ENCODE results near the gene AMIGO3. TPM values are rescaled to one million over a fixed set of nuclear protein-coding genes. Genes with fewer than 3 reads are reported as not detected.
"Not testable (repeated sequence)": the region's sequence is repeated elsewhere in the genome, so short reads cannot be mapped to it uniquely, and the experiment has no call there.

Gene AMIGO3, protein sequence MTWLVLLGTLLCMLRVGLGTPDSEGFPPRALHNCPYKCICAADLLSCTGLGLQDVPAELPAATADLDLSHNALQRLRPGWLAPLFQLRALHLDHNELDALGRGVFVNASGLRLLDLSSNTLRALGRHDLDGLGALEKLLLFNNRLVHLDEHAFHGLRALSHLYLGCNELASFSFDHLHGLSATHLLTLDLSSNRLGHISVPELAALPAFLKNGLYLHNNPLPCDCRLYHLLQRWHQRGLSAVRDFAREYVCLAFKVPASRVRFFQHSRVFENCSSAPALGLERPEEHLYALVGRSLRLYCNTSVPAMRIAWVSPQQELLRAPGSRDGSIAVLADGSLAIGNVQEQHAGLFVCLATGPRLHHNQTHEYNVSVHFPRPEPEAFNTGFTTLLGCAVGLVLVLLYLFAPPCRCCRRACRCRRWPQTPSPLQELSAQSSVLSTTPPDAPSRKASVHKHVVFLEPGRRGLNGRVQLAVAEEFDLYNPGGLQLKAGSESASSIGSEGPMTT
- not detected for total RNA-seq

DNA sequence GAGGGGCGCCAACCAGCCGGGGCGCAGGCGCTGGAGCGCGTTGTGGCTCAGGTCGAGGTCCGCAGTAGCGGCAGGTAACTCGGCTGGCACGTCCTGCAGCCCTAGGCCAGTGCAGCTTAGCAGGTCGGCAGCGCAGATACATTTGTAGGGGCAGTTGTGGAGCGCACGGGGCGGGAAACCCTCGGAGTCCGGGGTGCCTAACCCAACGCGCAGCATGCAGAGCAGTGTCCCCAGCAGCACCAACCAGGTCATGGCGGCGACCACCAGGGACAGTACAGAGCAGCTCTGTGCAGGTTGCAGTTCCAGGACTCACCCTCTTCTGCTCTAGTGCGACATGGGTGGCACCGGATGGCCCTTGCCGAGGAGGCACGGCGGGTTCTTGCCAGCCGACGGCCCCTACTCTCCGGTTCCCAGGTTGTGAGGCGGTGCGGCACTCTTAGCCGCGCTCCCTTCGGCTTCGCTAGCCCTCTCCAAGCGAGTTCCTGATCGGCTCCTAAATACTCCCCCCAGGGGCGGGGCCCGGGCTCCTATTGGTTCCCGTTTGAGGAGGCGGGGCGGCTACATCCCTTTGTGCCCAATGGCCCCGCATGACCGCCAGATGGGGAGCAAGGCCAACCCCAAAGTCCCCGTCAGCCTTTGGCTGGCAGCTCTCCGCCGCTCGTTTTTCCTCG lies at the start of gene AMIGO3:
Gene AMIGO3 (minus strand): TSS at position 471 of the 671 bp plus-strand sequence. CDS start 219 bp downstream, at position 252.
- peak; percentile 53 to 75 for ATAC-seq
- Mint-ChIP-seq H3K36me3 (peaks cover 6% of the 10 kb centered on the region in 2 donors), H3K9me3 (no peaks in the 10 kb centered on the region), H3K27ac (peak within 1 kb of the TSS; percentile 84 to 100)
- DNase-seq (ENCODE audit: low spot score in 2 of 2): peak; percentile 86 to 93

DNA sequence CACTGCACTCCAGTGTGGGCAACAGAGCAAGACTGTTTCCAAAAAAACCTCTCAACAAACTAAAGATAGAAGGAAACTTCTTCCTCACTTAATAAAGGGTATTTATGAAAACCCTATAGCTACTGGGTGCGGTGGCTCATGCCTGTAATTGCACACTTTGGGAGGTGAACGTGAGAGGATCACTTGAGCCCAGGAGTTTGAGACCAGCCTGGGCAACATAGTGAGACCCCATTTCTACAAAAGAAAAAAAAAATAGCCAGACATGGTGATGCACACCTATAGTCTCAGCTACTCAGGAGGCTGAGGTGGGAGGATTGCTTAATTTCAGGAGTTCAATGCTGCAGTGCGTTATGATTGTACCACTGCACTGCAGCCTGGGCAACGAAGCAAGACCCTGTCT lies 44.5 kb upstream of the AMIGO3 start:
- H3K9me3 Mint-ChIP-seq: no peaks in the 10 kb centered on the region
- no peak overlapping the region for H3K27ac Mint-ChIP-seq
- H3K36me3 Mint-ChIP-seq: peaks cover 0 to 4% of the 10 kb centered on the region in 2 donors
- no peak for ATAC-seq
- DNase-seq (ENCODE audit: low spot score in 2 of 2): no peak

DNA sequence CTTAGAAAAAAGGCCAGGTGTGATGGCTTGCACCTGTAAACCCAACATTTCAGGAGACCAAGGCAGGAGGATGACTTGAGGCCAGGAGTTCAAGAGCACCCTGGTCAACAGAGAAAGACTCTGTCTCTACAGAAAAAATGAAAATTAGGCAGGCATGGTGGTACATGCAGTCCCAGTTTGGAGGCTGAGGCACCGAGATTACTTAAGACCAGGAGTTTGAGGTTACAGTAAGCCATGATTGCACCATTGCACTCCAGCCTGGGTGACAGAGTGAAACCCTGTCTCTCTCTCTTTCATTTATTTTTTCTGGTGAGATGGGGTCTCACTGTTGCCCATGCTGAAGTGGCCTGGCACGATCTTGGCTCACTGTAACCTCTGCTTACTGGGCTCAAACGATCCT lies 42.2 kb upstream of the AMIGO3 start:
- no peak for ATAC-seq
- no peaks in the 10 kb centered on the region for H3K9me3 Mint-ChIP-seq
- H3K36me3 Mint-ChIP-seq: no peaks in the 10 kb centered on the region
- no peak for DNase-seq (ENCODE audit: low spot score in 2 of 2)
- H3K27ac Mint-ChIP-seq: no peak overlapping the region

DNA sequence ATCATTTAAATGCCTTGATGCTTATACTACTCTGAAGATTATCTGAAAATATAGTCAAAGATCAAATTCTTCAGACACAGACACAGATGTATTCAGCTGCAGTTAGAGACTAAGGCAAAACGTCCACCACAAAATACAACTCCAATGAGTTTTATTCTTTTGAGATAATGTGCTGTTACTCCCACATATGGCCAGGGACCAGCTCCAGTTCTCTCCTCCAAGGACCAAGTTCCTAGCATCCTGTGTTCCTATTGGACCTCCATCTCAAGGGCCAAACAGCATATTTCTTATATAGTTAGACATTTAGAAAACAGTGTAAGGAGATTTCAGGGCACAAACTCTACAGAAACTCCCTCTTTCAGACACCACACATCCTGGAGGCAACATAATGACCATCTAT lies 39.7 kb upstream of the AMIGO3 start:
- no peak overlapping the region for H3K27ac Mint-ChIP-seq
- H3K36me3 Mint-ChIP-seq: no peaks in the 10 kb centered on the region
- ATAC-seq (no peak), DNase-seq (ENCODE audit: low spot score in 2 of 2) (no peak)
- no peaks in the 10 kb centered on the region for H3K9me3 Mint-ChIP-seq

DNA sequence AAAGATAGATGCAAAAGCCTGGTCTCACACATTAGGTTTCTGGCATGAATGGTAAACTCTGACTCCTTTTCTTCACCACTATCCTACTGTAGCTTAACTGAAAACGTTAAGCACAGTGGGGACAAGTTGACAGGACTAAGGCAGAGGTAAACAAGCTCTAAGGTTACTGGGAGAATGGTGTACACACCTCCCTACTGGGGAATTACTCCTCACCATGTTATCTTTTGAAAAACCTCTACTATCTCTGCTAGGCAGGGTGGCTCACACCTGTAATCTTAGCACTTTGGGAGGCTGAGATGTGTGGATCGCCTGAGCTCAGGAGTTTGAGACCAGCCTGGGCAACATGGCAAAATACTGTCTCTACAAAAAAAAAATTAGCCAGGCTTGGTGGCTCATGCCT lies 37.7 kb upstream of the AMIGO3 start:
- no peak overlapping the region for H3K27ac Mint-ChIP-seq
- ATAC-seq (no peak), DNase-seq (ENCODE audit: low spot score in 2 of 2) (no peak)
- H3K9me3 Mint-ChIP-seq: no peaks in the 10 kb centered on the region
- no peaks in the 10 kb centered on the region for H3K36me3 Mint-ChIP-seq

DNA sequence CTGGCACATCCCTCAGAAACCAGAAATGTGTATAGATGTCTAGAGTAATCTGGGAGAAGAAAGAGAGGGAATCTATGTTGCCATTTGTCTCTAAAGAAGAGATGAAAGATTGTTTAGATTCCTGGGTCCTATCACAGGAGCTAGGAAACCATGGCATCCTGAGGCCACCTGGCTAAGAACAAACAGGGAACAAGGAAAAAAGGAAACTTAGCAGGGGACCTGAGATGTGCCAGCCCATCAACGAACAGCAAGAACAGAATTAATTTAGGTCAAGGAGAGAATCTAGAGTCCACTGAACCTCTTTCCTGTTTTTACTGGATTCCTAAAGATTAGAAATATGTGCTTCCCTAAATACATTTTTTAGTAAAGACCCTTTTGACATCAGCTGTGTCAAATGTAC lies 36.6 kb upstream of the AMIGO3 start:
- ATAC-seq: no peak
- no peak for DNase-seq (ENCODE audit: low spot score in 2 of 2)
- no peaks in the 10 kb centered on the region for H3K36me3 Mint-ChIP-seq
- H3K27ac Mint-ChIP-seq: peak overlapping the region in 1 of 2 donors; percentile 66
- H3K9me3 Mint-ChIP-seq: no peaks in the 10 kb centered on the region

DNA sequence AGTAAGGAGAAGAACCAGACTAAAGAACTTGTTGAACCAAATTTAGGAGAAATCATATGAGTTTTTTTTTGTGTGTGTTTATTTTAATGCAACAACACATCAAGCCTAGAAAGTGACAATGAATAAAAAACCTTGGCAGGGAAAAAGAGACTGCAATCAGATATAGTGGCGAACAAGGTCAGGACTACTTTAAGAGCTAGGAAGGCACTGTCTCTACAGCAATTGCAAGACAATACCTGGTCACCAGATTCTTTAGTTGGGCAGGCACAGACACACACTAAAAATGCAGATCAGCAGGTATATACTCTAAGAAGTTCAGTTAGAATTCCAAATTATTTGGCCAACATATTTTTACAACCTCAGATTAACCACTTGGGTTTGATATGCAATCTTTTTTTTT lies 35.1 kb upstream of the AMIGO3 start:
- H3K36me3 Mint-ChIP-seq: no peaks in the 10 kb centered on the region
- DNase-seq (ENCODE audit: low spot score in 2 of 2): no peak
- no peak for ATAC-seq
- H3K27ac Mint-ChIP-seq: no peak overlapping the region
- H3K9me3 Mint-ChIP-seq: no peaks in the 10 kb centered on the region

DNA sequence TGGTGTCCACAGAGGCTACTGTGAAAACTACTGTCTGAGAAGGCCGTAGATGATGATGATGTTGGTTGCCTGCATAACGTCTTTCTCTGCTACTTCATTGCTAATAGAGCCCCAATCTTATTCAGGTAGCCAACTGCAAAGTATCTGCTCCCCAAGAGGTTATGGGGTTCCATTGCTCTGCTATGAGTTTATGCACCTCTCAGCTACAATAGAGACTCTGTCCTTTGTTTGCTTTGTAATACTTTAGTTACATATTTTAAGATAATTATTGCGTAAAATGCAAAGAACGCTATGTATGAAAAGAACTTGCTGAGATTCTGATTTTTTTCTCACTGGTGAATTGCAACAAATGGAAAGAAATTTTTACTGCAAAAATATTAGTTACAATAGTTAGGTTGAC lies 32.0 kb upstream of the AMIGO3 start:
- Mint-ChIP-seq H3K27ac (no peak overlapping the region), H3K9me3 (no peaks in the 10 kb centered on the region), H3K36me3 (no peaks in the 10 kb centered on the region)
- ATAC-seq (no peak), DNase-seq (ENCODE audit: low spot score in 2 of 2) (no peak)

DNA sequence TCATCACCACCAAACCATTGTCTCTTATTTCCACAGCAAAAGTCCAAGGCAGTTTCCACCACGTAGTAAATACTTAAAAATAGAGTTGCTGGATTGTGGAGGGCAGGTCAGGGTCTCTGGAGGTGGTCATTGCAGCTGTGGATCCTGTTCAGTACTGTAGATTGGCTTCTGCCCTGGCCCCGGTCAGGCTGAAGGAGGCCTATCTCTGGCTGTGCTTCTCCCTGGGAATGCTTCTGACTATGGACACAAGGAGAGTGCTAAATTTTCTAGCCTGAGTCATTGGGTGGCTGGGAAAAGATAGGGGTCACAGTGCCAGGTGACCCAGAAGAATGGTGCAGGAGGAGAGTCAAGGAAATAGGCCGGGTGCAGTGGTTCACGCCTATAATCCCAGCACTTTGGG lies 30.6 kb upstream of the AMIGO3 start:
- Mint-ChIP-seq H3K36me3 (no peaks in the 10 kb centered on the region), H3K27ac (no peak overlapping the region), H3K9me3 (no peaks in the 10 kb centered on the region)
- DNase-seq (ENCODE audit: low spot score in 2 of 2) (no peak), ATAC-seq (no peak)

DNA sequence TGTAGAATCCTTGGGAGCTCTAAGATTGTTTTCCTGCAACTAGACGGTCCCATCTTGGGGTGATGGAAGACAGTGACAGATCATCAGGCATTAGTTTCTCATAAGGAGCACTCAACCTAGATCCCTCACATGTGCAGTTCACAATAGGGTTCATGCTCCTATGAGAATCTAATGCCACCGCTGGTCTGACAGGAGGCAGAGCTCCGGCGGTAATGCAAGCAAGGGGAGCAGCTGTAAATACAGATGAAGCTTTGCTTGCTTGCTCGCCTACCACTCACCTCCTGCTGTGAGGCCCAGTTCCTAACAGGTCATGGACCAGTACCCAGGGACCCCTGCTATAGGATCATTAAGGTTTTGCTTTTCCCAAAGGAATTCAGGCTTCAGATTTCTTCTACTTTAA lies 29.4 kb upstream of the AMIGO3 start:
- ATAC-seq; H3K36me3 Mint-ChIP-seq; H3K27ac Mint-ChIP-seq; H3K9me3 Mint-ChIP-seq; DNase-seq (ENCODE audit: low spot score in 2 of 2): not testable (repeated sequence)

DNA sequence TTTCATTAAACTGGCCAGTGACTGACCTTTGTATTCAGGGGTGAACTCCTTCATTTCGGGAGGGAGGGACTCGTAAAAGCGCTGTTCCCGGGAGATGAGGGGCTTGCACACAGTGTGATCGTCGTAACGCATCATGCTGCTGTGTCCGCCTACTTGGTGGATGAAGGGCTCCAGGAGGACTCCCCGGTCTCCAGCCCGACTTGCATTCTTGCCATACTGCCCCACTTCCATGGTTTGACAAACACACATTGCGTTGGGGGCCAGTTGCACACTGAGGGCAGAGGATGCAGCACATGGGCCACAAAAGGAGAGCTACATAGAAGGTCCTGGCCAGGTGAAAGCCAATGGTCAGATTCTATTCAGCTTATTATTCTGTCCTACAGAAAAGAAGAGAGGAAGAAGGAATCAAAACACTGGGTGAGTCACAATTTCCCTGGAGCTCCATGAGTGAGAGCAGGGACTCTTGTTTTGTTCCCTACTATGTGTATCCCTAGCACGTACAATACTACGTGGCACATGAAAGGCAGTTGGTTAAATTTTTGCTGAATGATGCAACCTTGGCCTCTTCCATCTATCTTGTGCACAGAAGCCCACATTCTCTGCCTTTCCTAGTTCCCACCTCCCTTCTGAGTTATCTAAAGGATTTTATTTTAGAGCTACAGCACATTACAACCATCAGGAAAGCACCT lies 28.5 kb upstream of the AMIGO3 start:
- ATAC-seq (no peak), DNase-seq (ENCODE audit: low spot score in 2 of 2) (no peak)
- Mint-ChIP-seq H3K36me3 (no peaks in the 10 kb centered on the region), H3K27ac (no peak overlapping the region), H3K9me3 (no peaks in the 10 kb centered on the region)

DNA sequence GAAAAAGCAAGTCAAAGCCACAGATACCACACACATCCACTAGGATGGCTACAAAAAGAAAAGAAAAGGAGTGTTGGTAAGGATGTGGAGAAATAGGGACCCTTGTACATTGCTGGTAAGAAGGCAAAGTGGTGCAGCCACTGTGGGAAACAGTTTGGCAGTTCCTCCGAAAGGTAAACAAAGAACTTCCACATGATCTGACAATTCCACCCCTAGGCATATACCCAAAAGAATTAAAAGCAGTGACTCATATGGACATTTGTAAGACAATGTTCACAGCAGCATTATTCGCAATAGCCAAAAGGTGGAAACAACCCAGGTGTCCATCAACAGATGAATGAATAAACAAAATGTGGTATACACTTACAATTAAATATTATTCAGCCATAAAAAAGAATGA lies 26.5 kb upstream of the AMIGO3 start:
- H3K9me3 Mint-ChIP-seq: no peaks in the 10 kb centered on the region
- ATAC-seq (no peak), DNase-seq (ENCODE audit: low spot score in 2 of 2) (no peak)
- no peaks in the 10 kb centered on the region for H3K36me3 Mint-ChIP-seq
- no peak overlapping the region for H3K27ac Mint-ChIP-seq

DNA sequence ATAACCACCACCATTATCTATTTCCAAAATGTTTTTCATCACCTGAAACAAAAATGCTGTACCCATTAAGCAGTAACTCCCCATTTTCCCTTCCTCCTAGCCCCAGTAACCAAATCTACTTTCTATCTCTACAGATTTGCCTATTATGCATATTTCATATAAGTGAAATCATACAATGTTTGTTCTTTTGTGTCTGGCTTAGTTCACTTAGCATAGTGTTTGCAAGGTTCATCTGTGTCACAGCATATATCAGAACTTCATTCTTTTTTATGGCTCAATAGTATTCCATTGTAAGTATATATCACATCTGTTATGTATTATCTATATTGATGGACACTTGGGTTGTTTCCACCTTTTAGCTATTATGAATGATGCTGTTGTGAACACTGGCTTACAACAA lies 20.9 kb upstream of the AMIGO3 start:
- Mint-ChIP-seq H3K27ac (peak overlapping the region in 1 of 2 donors; percentile 35), H3K36me3 (peaks cover 0 to 18% of the 10 kb centered on the region in 2 donors), H3K9me3 (no peaks in the 10 kb centered on the region)
- DNase-seq (ENCODE audit: low spot score in 2 of 2): no peak
- no peak for ATAC-seq

DNA sequence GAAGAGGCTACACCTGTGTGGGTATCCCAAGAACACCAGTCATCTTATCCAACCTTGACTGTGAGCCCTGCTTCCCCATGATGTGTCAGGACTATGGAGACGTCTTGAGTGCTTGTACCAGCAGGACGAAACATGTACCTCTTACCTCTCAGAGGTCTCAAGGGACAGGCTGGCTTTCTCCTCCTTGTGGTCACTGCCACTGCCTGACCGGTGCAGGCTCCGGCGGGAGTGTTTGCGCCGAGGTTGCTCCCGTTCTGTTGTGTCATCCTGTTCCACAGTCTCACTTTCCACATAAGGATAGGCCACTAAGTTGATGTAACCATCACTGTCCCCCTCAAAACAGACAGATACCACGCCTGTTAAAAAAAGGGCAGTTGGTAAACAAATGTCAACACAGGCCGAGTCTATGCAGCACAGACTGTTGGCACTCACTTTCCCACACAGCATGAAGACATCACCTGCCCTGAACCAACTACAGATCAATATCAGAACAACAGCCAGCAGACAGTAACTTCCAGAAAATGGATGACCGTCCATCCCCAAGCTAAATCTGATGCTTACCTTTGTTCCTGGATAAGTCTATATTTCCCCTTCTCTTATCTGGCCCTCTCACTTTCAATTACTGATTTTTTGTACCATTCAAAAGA lies 18.7 kb upstream of the AMIGO3 start:
- DNase-seq (ENCODE audit: low spot score in 2 of 2) (peak in 1 of 2 donors; percentile 40), ATAC-seq (no peak)
- Mint-ChIP-seq H3K36me3 (peaks cover 0 to 18% of the 10 kb centered on the region in 2 donors), H3K27ac (peak overlapping the region in 1 of 2 donors; percentile 91), H3K9me3 (no peaks in the 10 kb centered on the region)

DNA sequence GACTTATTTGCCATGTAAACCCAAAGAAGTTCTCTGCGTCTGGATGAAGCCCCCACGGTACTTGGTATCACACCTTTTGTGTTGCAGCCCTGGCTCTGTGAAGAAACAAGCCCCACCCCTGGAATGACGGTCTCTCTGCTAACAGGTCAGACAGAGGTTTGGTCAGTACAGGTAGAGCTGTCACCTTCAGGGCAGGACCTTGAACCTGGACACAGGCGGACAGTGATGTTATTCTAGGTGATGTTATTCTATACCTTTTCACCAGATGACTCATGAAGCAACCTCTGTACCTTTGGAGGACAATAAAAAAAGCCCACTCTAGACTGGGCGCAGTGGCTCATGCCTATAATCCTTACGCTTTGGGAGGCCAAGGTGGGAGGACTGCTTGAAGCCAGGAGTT lies 15.3 kb upstream of the AMIGO3 start:
- H3K36me3 Mint-ChIP-seq: peaks cover 0 to 18% of the 10 kb centered on the region in 2 donors
- peak in 1 of 2 donors; percentile 21 for DNase-seq (ENCODE audit: low spot score in 2 of 2)

DNA sequence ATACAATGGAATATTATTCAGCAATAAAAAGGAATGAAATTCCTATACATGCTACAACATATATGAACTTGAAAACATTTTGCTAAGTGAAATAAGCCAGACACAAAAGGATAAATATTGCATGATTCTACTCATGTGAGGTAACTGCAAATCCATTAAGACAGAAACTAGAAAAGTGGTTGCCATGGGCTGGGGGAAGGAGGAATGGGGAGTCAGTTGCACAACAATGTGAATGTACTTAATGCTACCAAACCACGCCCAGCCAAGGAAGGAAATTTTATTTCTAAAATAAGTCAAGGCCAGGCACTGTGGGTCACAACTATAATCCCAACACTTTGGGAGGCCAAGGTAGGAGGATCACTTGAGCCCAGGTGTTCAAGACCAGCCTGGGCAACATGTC lies 14.1 kb upstream of the AMIGO3 start:
- no peaks in the 10 kb centered on the region for H3K9me3 Mint-ChIP-seq
- ATAC-seq: no peak
- H3K36me3 Mint-ChIP-seq: peaks cover 0 to 14% of the 10 kb centered on the region in 2 donors
- no peak overlapping the region for H3K27ac Mint-ChIP-seq
- no peak for DNase-seq (ENCODE audit: low spot score in 2 of 2)

More for the DNA sequence above, 15.3 kb upstream of the AMIGO3 start:
- ATAC-seq: no peak
- Mint-ChIP-seq H3K9me3 (no peaks in the 10 kb centered on the region), H3K27ac (no peak overlapping the region)

DNA sequence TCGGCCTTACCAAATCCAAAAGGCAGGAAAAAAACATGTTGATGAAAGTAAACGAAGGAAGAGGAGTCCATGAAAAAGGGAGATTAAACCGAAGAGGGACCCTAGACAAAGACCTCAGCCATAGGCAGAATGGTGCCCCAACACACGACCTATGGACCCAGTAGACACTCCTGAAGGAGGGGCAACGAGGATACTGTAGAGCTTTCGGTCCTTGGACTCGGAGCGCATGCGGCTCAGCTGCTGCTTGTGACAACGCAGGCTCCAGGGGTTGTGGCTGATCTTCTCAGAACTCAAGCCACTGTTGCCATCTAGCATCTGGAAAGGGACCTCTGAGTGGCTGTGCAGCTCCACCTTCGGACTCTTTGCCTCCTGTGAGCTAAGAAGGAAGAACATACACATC lies 13.1 kb upstream of the AMIGO3 start:
- Mint-ChIP-seq H3K36me3 (peaks cover 0 to 5% of the 10 kb centered on the region in 2 donors), H3K9me3 (no peaks in the 10 kb centered on the region), H3K27ac (no peak overlapping the region)
- no peak for ATAC-seq
- peak in 1 of 2 donors; percentile 39 for DNase-seq (ENCODE audit: low spot score in 2 of 2)

Data from activated naive CD4-positive, alpha-beta T cell treated with anti-CD3 and anti-CD28 coated beads, Interleukin-2, amount 50 U/mL, for 72 hours (primary cell).